PC-9 (cell line): ENCODE measurements around the gene SF3B2. TPM values are rescaled to one million over a fixed set of nuclear protein-coding genes. Genes with fewer than 3 reads are reported as not detected.
"Not testable (repeated sequence)": the region's sequence is repeated elsewhere in the genome, so short reads cannot be mapped to it uniquely, and the experiment has no call there.

Source experiments
- BruUV-seq: library from RNA; stranded (reverse); fragments of 400-500 nt; replicated peaks from 2 replicates; lab custom pipeline; 2021; lab: Mats Ljungman, UMichigan
- CTCF ChIA-PET: fragments of 300-600 bp; sonication (Branson Sonifier 250); formaldehyde crosslinking; loops from one replicate; lab custom pipeline; 2022; ENCODE audit warnings: antibody characterized with exemption; lab: Charles Lee
- POLR2A ChIA-PET: fragments of 300-600 bp; sonication (Branson Sonifier 250); formaldehyde crosslinking; loops from one replicate; lab custom pipeline; 2022; ENCODE audit warnings: antibody characterized with exemption; ENCODE audit not compliant: unreplicated experiment; lab: Charles Lee
- DNase-seq, 2 experiments: peaks; one replicate each; pipeline versions ENCODE4 v3.0.0 to v3.0.0-alpha.2; 2015 to 2022; ENCODE audit warnings: mixed read lengths in 1 of 2
- H2AFZ ChIP-seq: fragments of 200-600 bp; sonication (generic); 2 replicates; pipeline ENCODE4 v1.8.1; 2017; ENCODE audit warnings: antibody characterized with exemption
- H3F3A ChIP-seq: fragments of 200-600 bp; sonication (generic); 2 replicates; pipeline ENCODE4 v1.8.1; 2017; ENCODE audit warnings: antibody characterized with exemption, mild to moderate bottlenecking, low read depth; ENCODE audit not compliant: insufficient read depth
- H3K27ac ChIP-seq: fragments of 200-600 bp; sonication (generic); 2 replicates; pipeline ENCODE4 v1.6.1; 2016; ENCODE audit warnings: mixed run types
- H3K27me3 ChIP-seq: fragments of 200-600 bp; sonication (generic); 2 replicates; pipeline ENCODE4 v1.6.1; 2016; ENCODE audit warnings: low read depth, mixed run types; ENCODE audit not compliant: insufficient read depth
- H3K36me3 ChIP-seq: fragments of 200-600 bp; sonication (generic); 2 replicates; pipeline ENCODE4 v1.6.1; 2016; ENCODE audit warnings: low read depth, mixed run types
- H3K4me1 ChIP-seq: fragments of 200-600 bp; sonication (generic); replicated peaks from 2 replicates; pipeline ENCODE4 v1.6.1; 2016; ENCODE audit warnings: mixed run types; ENCODE audit not compliant: insufficient read depth
- H3K4me2 ChIP-seq: fragments of 200-600 bp; sonication (generic); 2 replicates; pipeline ENCODE4 v1.6.1; 2017; ENCODE audit warnings: mixed run types
- H3K4me3 ChIP-seq: fragments of 200-600 bp; sonication (generic); 2 replicates; pipeline ENCODE4 v1.6.1; 2016; ENCODE audit warnings: mixed run types
- H3K79me2 ChIP-seq: fragments of 200-600 bp; sonication (generic); 2 replicates; pipeline ENCODE4 v1.6.1; 2017; ENCODE audit warnings: low read depth, mixed run types
- H3K9me2 ChIP-seq: fragments of 200-600 bp; sonication (generic); 2 replicates; pipeline ENCODE4 v1.8.1; 2017; ENCODE audit warnings: mild to moderate bottlenecking; ENCODE audit not compliant: insufficient read depth
- H3K9me3 ChIP-seq: fragments of 200-600 bp; sonication (generic); 2 replicates; pipeline ENCODE4 v1.8.1; 2016; ENCODE audit warnings: low read depth; ENCODE audit not compliant: insufficient read depth
- H4K20me1 ChIP-seq: fragments of 200-600 bp; sonication (generic); 2 replicates; pipeline ENCODE4 v1.8.1; 2017; ENCODE audit not compliant: insufficient read depth
- EZH2 ChIP-seq: fragments of 200-600 bp; sonication (generic); IDR thresholded peaks from 2 replicates; pipeline ENCODE4 v1.8.0; 2017; ENCODE audit warnings: antibody characterized with exemption, low read depth
- intact Hi-C: fragments of 100-400 bp; cut with micrococcal nuclease; formaldehyde crosslinking; loops from one replicate; pipeline ENCODE4 v1.10.0; 2022; ENCODE audit not compliant: unreplicated experiment
- total RNA-seq: library from RNA; stranded (reverse); gene quantifications from 2 replicates; pipeline ENCODE4 v1.2.3, GENCODE V29; 2021
- TF ChIP-seq, protein P1 (sequence below): fragments of 200-600 bp; sonication (generic); conservative IDR thresholded peaks from 2 replicates; pipeline ENCODE4 v1.6.1; 2017; ENCODE audit warnings: mixed run types, antibody characterized with exemption, mild to moderate bottlenecking, moderate library complexity

The SF3B2 gene
- total RNA-seq, 1 experiment from 2014 or later, result 224 TPM

DNA sequence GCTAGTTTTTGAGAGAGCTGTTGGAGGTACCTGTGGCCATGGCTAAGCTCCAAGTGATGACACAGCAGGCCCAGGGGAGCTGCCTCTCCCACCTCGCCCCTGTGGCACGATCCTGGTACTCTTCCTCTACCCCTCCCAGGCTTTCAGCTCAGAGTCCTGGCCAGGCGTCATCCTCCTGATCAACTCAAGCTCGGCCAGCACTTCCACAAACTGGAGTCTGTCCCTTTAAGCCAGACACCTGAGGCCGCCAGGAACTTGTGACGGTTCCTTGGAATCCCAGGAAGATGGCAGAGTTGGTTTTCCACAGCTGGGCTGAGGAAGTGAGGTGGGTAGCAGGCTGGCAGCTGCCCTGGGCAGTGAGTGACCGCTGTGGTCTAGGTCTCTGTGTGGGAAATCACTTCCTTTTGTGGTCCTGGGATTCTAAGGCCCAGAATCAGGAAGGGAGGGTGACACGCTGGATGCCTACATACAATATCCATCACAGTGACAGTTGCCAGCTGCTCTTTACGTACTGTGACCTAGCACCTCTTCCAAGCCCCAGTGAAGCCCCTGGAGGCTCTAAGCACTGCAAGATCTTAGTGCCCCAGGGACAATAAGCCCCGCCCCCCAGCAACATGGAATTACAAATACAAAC, 43.6 kb upstream of the SF3B2 start:
- intact Hi-C loops, result no loop called here
- H2AFZ ChIP-seq, result no peak overlapping the region
- POLR2A ChIA-PET, result interaction anchor here (0.6 kb wide), 1 partner anchor 338 kb away, joined by 4 read pairs; no protein-coding TSS in a partner anchor

DNA sequence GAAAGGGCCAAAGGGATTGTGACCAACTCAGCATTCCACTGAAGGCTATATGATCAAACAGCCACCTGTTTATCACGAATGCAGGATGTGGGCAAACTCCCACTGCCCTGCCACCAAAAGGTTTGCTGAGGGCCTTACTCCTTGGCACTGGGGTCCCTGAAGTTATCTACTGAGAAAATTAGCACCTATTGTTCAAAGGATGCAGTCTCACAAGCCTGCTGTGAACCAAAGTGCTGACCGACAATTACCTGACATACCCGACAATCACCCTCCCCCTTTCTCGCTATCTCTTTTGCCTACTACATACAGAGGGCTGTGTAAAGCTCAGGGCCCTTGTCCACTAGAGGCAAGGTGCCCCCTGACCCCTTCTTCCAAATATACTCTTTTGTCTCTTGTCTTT, 42.1 kb upstream of the SF3B2 start:
- CTCF ChIA-PET, H2AFZ ChIP-seq, H3K9me3 ChIP-seq, H3K4me3 ChIP-seq, H3K27me3 ChIP-seq, H3K79me2 ChIP-seq, POLR2A ChIA-PET, H3K9me2 ChIP-seq, H4K20me1 ChIP-seq, DNase-seq, H3K27ac ChIP-seq, H3K36me3 ChIP-seq, H3K4me2 ChIP-seq, BruUV-seq: not testable (repeated sequence)
- intact Hi-C loops, result loop anchor here (5.0 kb wide), 4 partner anchors 257 to 453 kb away; partner anchors contain the start of genes FAM89B, LTBP3, RAB1B and ZNRD2
- H3F3A ChIP-seq, result peaks cover 66% of the 10 kb centered on the region
- H3K4me1 ChIP-seq, result peaks cover 51% of the 10 kb centered on the region

More for the DNA sequence above, 43.6 kb upstream of the SF3B2 start:
- no peaks in the 10 kb centered on the region for H3K9me3 ChIP-seq
- no peak overlapping the region for H3K27ac ChIP-seq
- H3K27me3 ChIP-seq, result no peaks in the 10 kb centered on the region
- H3K36me3 ChIP-seq, result peaks cover 12% of the 10 kb centered on the region; the same call in 1 of the 2 replicates
- CTCF ChIA-PET, result interaction anchor here (0.7 to 1.1 kb wide), 2 partner anchors 14 to 167 kb away, joined by 3 read pairs; no protein-coding TSS in a partner anchor
- H3K9me2 ChIP-seq, result no peaks in the 10 kb centered on the region
- BruUV-seq, result no TSS peak
- no peaks in the 10 kb centered on the region for H4K20me1 ChIP-seq
- 0 out of 2 replicates have a peak overlapping the region, but pooled peaks have one; percentile 18 for H3K4me2 ChIP-seq
- no peak for TF ChIP-seq EZH2
- TF ChIP-seq, protein P1, sequence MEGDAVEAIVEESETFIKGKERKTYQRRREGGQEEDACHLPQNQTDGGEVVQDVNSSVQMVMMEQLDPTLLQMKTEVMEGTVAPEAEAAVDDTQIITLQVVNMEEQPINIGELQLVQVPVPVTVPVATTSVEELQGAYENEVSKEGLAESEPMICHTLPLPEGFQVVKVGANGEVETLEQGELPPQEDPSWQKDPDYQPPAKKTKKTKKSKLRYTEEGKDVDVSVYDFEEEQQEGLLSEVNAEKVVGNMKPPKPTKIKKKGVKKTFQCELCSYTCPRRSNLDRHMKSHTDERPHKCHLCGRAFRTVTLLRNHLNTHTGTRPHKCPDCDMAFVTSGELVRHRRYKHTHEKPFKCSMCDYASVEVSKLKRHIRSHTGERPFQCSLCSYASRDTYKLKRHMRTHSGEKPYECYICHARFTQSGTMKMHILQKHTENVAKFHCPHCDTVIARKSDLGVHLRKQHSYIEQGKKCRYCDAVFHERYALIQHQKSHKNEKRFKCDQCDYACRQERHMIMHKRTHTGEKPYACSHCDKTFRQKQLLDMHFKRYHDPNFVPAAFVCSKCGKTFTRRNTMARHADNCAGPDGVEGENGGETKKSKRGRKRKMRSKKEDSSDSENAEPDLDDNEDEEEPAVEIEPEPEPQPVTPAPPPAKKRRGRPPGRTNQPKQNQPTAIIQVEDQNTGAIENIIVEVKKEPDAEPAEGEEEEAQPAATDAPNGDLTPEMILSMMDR, result no peak
- H3K4me1 ChIP-seq, result peaks cover 38% of the 10 kb centered on the region
- peaks cover 14% of the 10 kb centered on the region for H3K79me2 ChIP-seq
- peak in 1 of 2 experiments; percentile 57 for DNase-seq
- H3K4me3 ChIP-seq, result no peak overlapping the region
- H3F3A ChIP-seq, result peaks cover 71% of the 10 kb centered on the region

DNA sequence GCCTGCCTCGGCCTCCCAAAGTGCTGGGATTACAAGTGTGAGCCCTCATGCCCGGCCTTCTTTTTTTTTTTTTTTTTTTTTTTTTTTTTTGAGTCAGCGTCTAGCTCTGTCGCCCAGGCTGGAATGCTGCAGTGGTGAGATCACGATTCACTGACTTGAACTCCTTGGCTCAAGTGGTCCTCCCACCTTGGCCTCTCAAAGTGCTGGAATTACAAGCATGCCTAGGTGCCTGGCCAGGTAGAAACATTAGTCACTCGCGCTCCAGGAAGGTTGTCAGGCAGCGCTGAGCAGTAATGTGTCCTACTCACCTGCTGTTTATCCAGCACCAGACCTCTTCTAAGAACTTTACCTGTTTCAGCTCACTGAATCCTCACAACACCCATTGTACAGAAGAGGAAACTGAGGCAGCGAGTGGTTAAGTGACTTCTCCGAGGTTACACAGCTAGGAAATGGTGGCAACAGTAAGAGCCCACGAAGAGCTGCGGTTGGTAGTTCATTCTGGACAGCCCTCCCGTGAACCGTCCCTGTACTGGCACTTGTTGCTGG, 40.9 kb upstream of the SF3B2 start:
- peaks cover 64% of the 10 kb centered on the region for H3K4me1 ChIP-seq
- no peaks in the 10 kb centered on the region for H4K20me1 ChIP-seq
- no peaks in the 10 kb centered on the region for H3K27me3 ChIP-seq
- peak overlapping the region; percentile 75 for H3K4me2 ChIP-seq
- intact Hi-C loops, result loop anchor here (5.0 kb wide), 4 partner anchors 256 to 454 kb away; partner anchors contain the start of genes FAM89B, LTBP3, RAB1B and ZNRD2
- H3K4me3 ChIP-seq, result peak overlapping the region; percentile 52
- no peaks in the 10 kb centered on the region for H3K9me2 ChIP-seq
- peak overlapping the region; percentile 68 for H2AFZ ChIP-seq
- H3K36me3 ChIP-seq, result no peaks in the 10 kb centered on the region
- BruUV-seq, result TSS peak; percentile 12
- CTCF ChIA-PET, result interaction anchor here (0.6 kb wide), 3 partner anchors 40 to 236 kb away, joined by 5 to 9 read pairs (median 7); no protein-coding TSS in a partner anchor
- POLR2A ChIA-PET, result interaction anchor here (0.6 to 0.8 kb wide), 4 partner anchors 9 to 301 kb away, joined by 3 to 18 read pairs (median 13); partner anchors contain the start of genes BANF1, CFL1 and EIF1AD
- peak overlapping the region; percentile 66 for H3K27ac ChIP-seq
- DNase-seq, result peak; percentile 94 to 100
- no peaks in the 10 kb centered on the region for H3K9me3 ChIP-seq
- no peak for TF ChIP-seq EZH2
- TF ChIP-seq, protein P1, result no peak
- 0 out of 2 replicates have a peak, but pooled peaks cover 4% of the 10 kb centered on the region for H3K79me2 ChIP-seq
- H3F3A ChIP-seq, result peaks cover 67% of the 10 kb centered on the region
